ENCODE results near the gene MTA2.

MTA2 gene

GRCh38 chr11:62612366-62613290, 11.0 kb upstream of the MTA2 start, which contains the start of the genes EML3 and ROM1:
TSS of gene EML3 (minus strand) at chr11:62612775. CDS start at chr11:62612457, 318 bp downstream.
TSS of gene ROM1 (plus strand) at chr11:62613257. CDS start at chr11:62613282, 25 bp downstream.
- DNase-seq, result peak; percentile 93

- peak; percentile 63 for DNase-seq
Measured at GRCh38 chr11:62611705-62612365, 10.2 kb upstream of the MTA2 start.

- DNase-seq, result no peak
Measured at GRCh38 chr11:62610814-62611704, 9.4 kb upstream of the MTA2 start.

- DNase-seq, result no peak
Measured at GRCh38 chr11:62610403-62610802, 8.7 kb upstream of the MTA2 start.

GRCh38 chr11:62608776-62609175, 7.1 kb upstream of the MTA2 start:
- no peak for DNase-seq

- DNase-seq, result peak; percentile 33
Measured at GRCh38 chr11:62607714-62608113, 6.0 kb upstream of the MTA2 start.

- no peak for DNase-seq
Measured at GRCh38 chr11:62605902-62606301, 4.2 kb upstream of the MTA2 start.

- DNase-seq, result no peak
Measured at GRCh38 chr11:62605467-62605866, 3.8 kb upstream of the MTA2 start.

GRCh38 chr11:62604460-62605120, 2.9 kb upstream of the MTA2 start:
- no peak for DNase-seq

GRCh38 chr11:62603776-62604299, 2.2 kb upstream of the MTA2 start:
- DNase-seq, result no peak

- no peak for DNase-seq
Measured at GRCh38 chr11:62603072-62603408, 1.4 kb upstream of the MTA2 start.

- no peak for DNase-seq
Measured at GRCh38 chr11:62602141-62603071, 741 bp upstream of the MTA2 start.

- peak; percentile 54 for DNase-seq
Measured at GRCh38 chr11:62601122-62601371, 618 bp downstream of the MTA2 start.

GRCh38 chr11:62600367-62601121, 1.1 kb downstream of the MTA2 start:
- DNase-seq, result peak; percentile 46

- DNase-seq, result peak; percentile 41
Measured at GRCh38 chr11:62599901-62600300, 1.8 kb downstream of the MTA2 start.

- peak; percentile 100 for DNase-seq
Measured at GRCh38 chr11:62599069-62599696, 2.5 kb downstream of the MTA2 start.

GRCh38 chr11:62595124-62595523, 6.5 kb downstream of the MTA2 start:
- DNase-seq, result no peak

GRCh38 chr11:62593434-62594044, 8.1 kb downstream of the MTA2 start:
- peak; percentile 96 for DNase-seq

GRCh38 chr11:62592989-62593421, 8.7 kb downstream of the MTA2 start:
- DNase-seq, result no peak
